Measurements from ENCODE around the gene TOM1L1.

GRCh38 chr17:54919425-54919824, 18.8 kb downstream of the TOM1L1 start:
- TF ChIP-seq, protein P1, sequence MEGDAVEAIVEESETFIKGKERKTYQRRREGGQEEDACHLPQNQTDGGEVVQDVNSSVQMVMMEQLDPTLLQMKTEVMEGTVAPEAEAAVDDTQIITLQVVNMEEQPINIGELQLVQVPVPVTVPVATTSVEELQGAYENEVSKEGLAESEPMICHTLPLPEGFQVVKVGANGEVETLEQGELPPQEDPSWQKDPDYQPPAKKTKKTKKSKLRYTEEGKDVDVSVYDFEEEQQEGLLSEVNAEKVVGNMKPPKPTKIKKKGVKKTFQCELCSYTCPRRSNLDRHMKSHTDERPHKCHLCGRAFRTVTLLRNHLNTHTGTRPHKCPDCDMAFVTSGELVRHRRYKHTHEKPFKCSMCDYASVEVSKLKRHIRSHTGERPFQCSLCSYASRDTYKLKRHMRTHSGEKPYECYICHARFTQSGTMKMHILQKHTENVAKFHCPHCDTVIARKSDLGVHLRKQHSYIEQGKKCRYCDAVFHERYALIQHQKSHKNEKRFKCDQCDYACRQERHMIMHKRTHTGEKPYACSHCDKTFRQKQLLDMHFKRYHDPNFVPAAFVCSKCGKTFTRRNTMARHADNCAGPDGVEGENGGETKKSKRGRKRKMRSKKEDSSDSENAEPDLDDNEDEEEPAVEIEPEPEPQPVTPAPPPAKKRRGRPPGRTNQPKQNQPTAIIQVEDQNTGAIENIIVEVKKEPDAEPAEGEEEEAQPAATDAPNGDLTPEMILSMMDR (IDR thresholded peaks at IDR 0.05; ENCODE audit: low read length) = no peak
- no peak for TF ChIP-seq EZH2 (IDR thresholded peaks at IDR 0.05; ENCODE audit: borderline replicate concordance, low read length)
